H1 (cell line): ENCODE results near the gene PDHB. TPM values are rescaled to one million over a fixed set of nuclear protein-coding genes. Genes with fewer than 3 reads are reported as not detected.

Source experiments
- CTCF ChIA-PET: fragments of 300-600 bp; sonication (Branson Sonifier 250); formaldehyde crosslinking; loops from one replicate; lab custom pipeline; 2021; ENCODE audit not compliant: partially characterized antibody; lab: Charles Lee
- POLR2A ChIA-PET: fragments of 300-600 bp; sonication (Branson Sonifier 250); formaldehyde crosslinking; loops from one replicate; lab custom pipeline; 2021; ENCODE audit warnings: inconsistent platforms; ENCODE audit not compliant: partially characterized antibody; lab: Charles Lee
- DNase-seq, 2 experiments: peaks; one replicate each; pipeline versions ENCODE4 v3.0.0 to v3.0.0-alpha.2; 2010 to 2022; ENCODE audit warnings: low spot score in 2 of 2, low read depth in 1 of 2, mixed read lengths in 1 of 2
- FAIRE-seq: peaks from 2 replicates; lab custom pipeline; 2011; peaks lifted over from hg19 to GRCh38; lab: Jason Lieb, UNC
- H2AFZ ChIP-seq: 2 replicates; pipeline ENCODE4 v1.8.1; 2012; ENCODE audit warnings: low read length, inconsistent platforms
- H2AK5ac ChIP-seq: 2 replicates; pipeline ENCODE4 v1.6.1; 2013; ENCODE audit warnings: low read depth, low read length
- H2BK120ac ChIP-seq: replicated peaks from 2 replicates; pipeline ENCODE3; 2013; ENCODE audit warnings: low read depth, low read length, inconsistent platforms
- H2BK12ac ChIP-seq: 2 replicates; pipeline ENCODE4 v1.6.1; 2013; ENCODE audit warnings: low read depth, low read length
- H2BK15ac ChIP-seq: 2 replicates; pipeline ENCODE4 v1.6.1; 2013; ENCODE audit warnings: low read length
- H2BK20ac ChIP-seq: 2 replicates; pipeline ENCODE4 v1.6.1; 2013; ENCODE audit warnings: low read length
- H2BK5ac ChIP-seq: 2 replicates; pipeline ENCODE4 v1.6.1; 2013; ENCODE audit warnings: low read depth, low read length
- H3K14ac ChIP-seq: 2 replicates; pipeline ENCODE4 v1.6.1; 2013; ENCODE audit warnings: inconsistent platforms; ENCODE audit not compliant: insufficient read length
- H3K18ac ChIP-seq: 2 replicates; pipeline ENCODE4 v1.6.1; 2013; ENCODE audit warnings: low read length; ENCODE audit errors: extremely low read depth
- H3K23ac ChIP-seq: 2 replicates; pipeline ENCODE4 v1.6.1; 2013; ENCODE audit warnings: inconsistent platforms; ENCODE audit not compliant: insufficient read length
- H3K23me2 ChIP-seq: 2 replicates; pipeline ENCODE4 v1.6.1; 2013; ENCODE audit warnings: low read depth, low read length
- H3K27ac ChIP-seq: 2 replicates; pipeline ENCODE4 v1.6.1; 2011; ENCODE audit warnings: low read depth, low read length, inconsistent platforms
- H3K27me3 ChIP-seq, 4 experiments: replicated peaks in 1 of 4; 1 replicate in 1 of 4; 2 replicates in 3 of 4; pipeline versions ENCODE4 v1.6.1 to v1.8.1; 2011 to 2013; ENCODE audit warnings: low read length in 3 of 4, mild to moderate bottlenecking in 3 of 4, inconsistent platforms in 2 of 4, mixed read lengths in 2 of 4, moderate library complexity in 1 of 4; ENCODE audit not compliant: control insufficient read depth in 3 of 4, insufficient read depth in 3 of 4; ENCODE audit errors: extremely low read depth in 1 of 4
- H3K36me3 ChIP-seq, 4 experiments: 2 replicates each; pipeline versions ENCODE4 v1.6.1 to v1.8.1; 2011 to 2013; ENCODE audit warnings: mild to moderate bottlenecking in 4 of 4, low read length in 3 of 4, moderate library complexity in 2 of 4, control low read depth in 1 of 4, inconsistent platforms in 1 of 4; ENCODE audit not compliant: insufficient read depth in 4 of 4, control insufficient read depth in 2 of 4
- H3K4ac ChIP-seq: replicated peaks from 2 replicates; pipeline ENCODE3; 2013; ENCODE audit warnings: low read length, low read depth, mixed read lengths, inconsistent platforms; ENCODE audit not compliant: insufficient read length
- H3K4me1 ChIP-seq, 4 experiments: replicated peaks in 1 of 4; 1 replicate in 1 of 4; 2 replicates in 3 of 4; pipeline versions ENCODE4 v1.6.1 to v1.8.1; 2011 to 2013; ENCODE audit warnings: low read length in 3 of 4, inconsistent platforms in 2 of 4, mixed read lengths in 1 of 4; ENCODE audit not compliant: insufficient read depth in 4 of 4, control insufficient read depth in 3 of 4
- H3K4me2 ChIP-seq, 2 experiments: 2 replicates each; pipeline versions ENCODE4 v1.6.1 to v1.8.1; 2011 to 2013; ENCODE audit warnings: low read depth in 2 of 2, low read length in 2 of 2, control low read depth in 1 of 2, inconsistent platforms in 1 of 2, mild to moderate bottlenecking in 1 of 2; ENCODE audit not compliant: insufficient read depth in 1 of 2
- H3K4me3 ChIP-seq, 4 experiments: fragments of 200-600, 300-600 bp in 1 of 4; sonication (generic), shearing (Covaris generic), sonication (Bioruptor Twin) in 1 of 4; 2 replicates each; pipeline versions ENCODE4 v1.5.1 to v1.8.1; 2011 to 2016; ENCODE audit warnings: low read length in 4 of 4, low read depth in 3 of 4, control low read depth in 2 of 4, inconsistent platforms in 2 of 4, mild to moderate bottlenecking in 2 of 4, mixed read lengths in 1 of 4, moderate library complexity in 1 of 4; ENCODE audit not compliant: insufficient read depth in 2 of 4; ENCODE audit errors: extremely low read depth in 1 of 4
- H3K56ac ChIP-seq: replicated peaks from 2 replicates; pipeline ENCODE3; 2013; ENCODE audit warnings: low read depth, mild to moderate bottlenecking, mixed read lengths, low read length, inconsistent platforms; ENCODE audit not compliant: insufficient read length
- H3K79me1 ChIP-seq: 2 replicates; pipeline ENCODE4 v1.6.1; 2013; ENCODE audit warnings: low read depth, low read length, control low read depth
- H3K79me2 ChIP-seq, 2 experiments: 2 replicates each; pipeline versions ENCODE4 v1.6.1 to v1.8.1; 2012 to 2013; ENCODE audit warnings: low read length in 2 of 2, mild to moderate bottlenecking in 2 of 2, inconsistent platforms in 1 of 2; ENCODE audit not compliant: insufficient read depth in 2 of 2, control insufficient read depth in 1 of 2
- H3K9ac ChIP-seq, 4 experiments: replicated peaks in 1 of 4; 1 replicate in 1 of 4; 2 replicates in 3 of 4; pipeline versions ENCODE4 v1.6.1 to v1.8.1; 2011 to 2013; ENCODE audit warnings: low read depth in 3 of 4, low read length in 3 of 4, control low read depth in 2 of 4, mild to moderate bottlenecking in 2 of 4, moderate library complexity in 2 of 4, inconsistent platforms in 1 of 4; ENCODE audit errors: extremely low read depth in 1 of 4
- H3K9me3 ChIP-seq, 2 experiments: 2 replicates each; pipeline versions ENCODE4 v1.6.1 to v1.8.1; 2012 to 2013; ENCODE audit warnings: mild to moderate bottlenecking in 2 of 2, moderate library complexity in 2 of 2, control low read depth in 1 of 2, inconsistent platforms in 1 of 2, low read depth in 1 of 2, low read length in 1 of 2, mixed read lengths in 1 of 2; ENCODE audit not compliant: insufficient read depth in 2 of 2
- H4K20me1 ChIP-seq, 2 experiments: replicated peaks in 1 of 2; 2 replicates each; pipeline versions ENCODE3 to v1.8.1; 2011 to 2013; ENCODE audit warnings: inconsistent platforms in 2 of 2, low read length in 2 of 2, mild to moderate bottlenecking in 1 of 2; ENCODE audit not compliant: insufficient read depth in 2 of 2, control insufficient read depth in 1 of 2
- H4K5ac ChIP-seq: 2 replicates; pipeline ENCODE4 v1.6.1; 2013; ENCODE audit warnings: low read length, low read depth, mixed read lengths, inconsistent platforms; ENCODE audit not compliant: insufficient read length
- H4K8ac ChIP-seq: 2 replicates; pipeline ENCODE4 v1.8.0; 2013; ENCODE audit warnings: mild to moderate bottlenecking, moderate library complexity, low read length, inconsistent platforms; ENCODE audit not compliant: insufficient read depth; ENCODE audit errors: extremely low read depth
- H4K91ac ChIP-seq: replicated peaks from 2 replicates; pipeline ENCODE3; 2013; ENCODE audit warnings: low read length, mixed read lengths, inconsistent platforms; ENCODE audit not compliant: insufficient read length
- EP300 ChIP-seq, 2 experiments: IDR thresholded peaks; 1 replicate in 1 of 2; 2 replicates in 1 of 2; pipeline ENCODE4 v1.6.1; 2011 to 2012; ENCODE audit warnings: low read depth in 2 of 2, low read length in 2 of 2, mild to moderate bottlenecking in 2 of 2, borderline replicate concordance in 1 of 2, inconsistent platforms in 1 of 2, moderate library complexity in 1 of 2
- EZH2 ChIP-seq: fragments of 200-600 bp; sonication (generic); IDR thresholded peaks from 2 replicates; pipeline ENCODE4 v1.7.1; 2012; ENCODE audit warnings: low read depth, mild to moderate bottlenecking, moderate library complexity, low read length, inconsistent platforms; ENCODE audit not compliant: severe bottlenecking
- FOSL1 ChIP-seq: IDR thresholded peaks from 2 replicates; pipeline ENCODE4 v1.6.1; 2011; ENCODE audit warnings: mild to moderate bottlenecking, low read depth, low read length, moderate library complexity; ENCODE audit not compliant: insufficient read depth
- HDAC6 ChIP-seq: IDR thresholded peaks from one replicate; pipeline ENCODE4 v1.7.1; 2012; ENCODE audit warnings: low read depth, mild to moderate bottlenecking, inconsistent platforms, low read length, moderate library complexity
- PHF8 ChIP-seq: fragments of 200-600 bp; sonication (generic); conservative IDR thresholded peaks from 2 replicates; pipeline ENCODE4 v1.7.1; 2012; ENCODE audit warnings: low read depth, mild to moderate bottlenecking, inconsistent platforms, low read length, moderate library complexity
- RNF2 ChIP-seq: fragments of 200-900, 300-1000 bp; sonication (generic); IDR thresholded peaks from 2 replicates; pipeline ENCODE4 v1.7.1; 2016; ENCODE audit warnings: borderline replicate concordance, low read depth, mild to moderate bottlenecking, antibody characterized with exemption, low read length; ENCODE audit not compliant: poor library complexity, severe bottlenecking; ENCODE audit errors: missing control alignments
- SIRT6 ChIP-seq: IDR thresholded peaks from one replicate; pipeline ENCODE4 v1.7.1; 2012; ENCODE audit warnings: low read length, inconsistent platforms
- SIX5 ChIP-seq: IDR thresholded peaks from 2 replicates; pipeline ENCODE4 v1.6.1; 2011; ENCODE audit warnings: mild to moderate bottlenecking, low read depth, low read length
- USF2 ChIP-seq: IDR thresholded peaks from 2 replicates; pipeline ENCODE4 v1.6.1; 2011; ENCODE audit warnings: low read length, improper control_type of control experiment
- WGBS, 2 experiments: shearing (Covaris generic) in 1 of 2; methylation state at CpG; one replicate each; pipeline versions ENCODE4 v1.1.6 to v1.1.7; 2013 to 2015; ENCODE audit warnings: low lambda C conversion rate in 2 of 2, mixed read lengths in 2 of 2, inconsistent platforms in 1 of 2, low coverage in 1 of 2, missing lambda C conversion rate in 1 of 2; ENCODE audit not compliant: insufficient replicate concordance in 2 of 2, insufficient coverage in 1 of 2, insufficient read length in 1 of 2; ENCODE audit errors: extremely low coverage in 1 of 2, missing lambda C conversion rate in 1 of 2; 5-methylcytosine and 5-hydroxymethylcytosine counted together
- polyA plus RNA-seq, 7 experiments: library from polyadenylated mRNA; depleted of rRNA in 3 of 7; stranded (reverse) in 5 of 7; unstranded in 2 of 7; fragments of >200 nt in 5 of 7; fragments of 200-250 nt in 2 of 7; gene quantifications; 1 replicate in 5 of 7; 2 replicates in 1 of 7; 4 replicates in 1 of 7; pipeline versions ENCODE4 v1.2.1 to v1.2.3, GENCODE V29; 2011 to 2013; ENCODE audit warnings: missing spikeins in 2 of 7, mixed read lengths in 2 of 7
- total RNA-seq: library from RNA; stranded (reverse); fragmentation: NEBNext Ultra II Directional; extraction: Animal tissue kit (Norgen Biotek cat#: 25700); gene quantifications from 2 replicates; pipeline ENCODE4 v1.2.1, GENCODE V29; 2021

The PDHB gene
- total and polyA plus RNA-seq, 2 of the 8 experiments (the other 6 are each of a cell fraction or from before 2014, with no cell fraction given): 90.4 to 140 TPM

- Histone ChIP-seq H3K9ac (no peak overlapping the region), H4K5ac (no peak overlapping the region), H2AFZ (no peak overlapping the region), H3K27me3 (no peaks in the 10 kb centered on the region), H2AK5ac (no peak overlapping the region), H3K9me3 (no peaks in the 10 kb centered on the region), H3K56ac (no peak overlapping the region), H3K36me3 (no peaks in the 10 kb centered on the region), H3K79me1 (no peaks in the 10 kb centered on the region), H4K91ac (no peak overlapping the region), H2BK15ac (no peak overlapping the region), H3K18ac (no peak overlapping the region), H3K14ac (no peak overlapping the region), H3K4me1 (peaks cover 2 to 13% (median 10%) of the 10 kb centered on the region in 4 experiments; a peak in 5 of 7 replicates), H3K79me2 (no peaks in the 10 kb centered on the region), H3K4me3 (no peak overlapping the region), H2BK120ac (no peak overlapping the region), H4K20me1 (no peaks in the 10 kb centered on the region), H3K23me2 (no peaks in the 10 kb centered on the region), H3K4ac (no peak overlapping the region), H2BK5ac (no peak overlapping the region), H3K23ac (no peak overlapping the region), H2BK12ac (no peak overlapping the region), H3K27ac (no peak overlapping the region), H3K4me2 (no peak overlapping the region), H4K8ac (no peak overlapping the region), H2BK20ac (no peak overlapping the region)
- DNase-seq: no peak
- no peak for FAIRE-seq
- CTCF ChIA-PET: interaction anchor here (0.8 to 1.1 kb wide), 2 partner anchors 30 to 104 kb away, joined by 3 to 5 read pairs; no protein-coding TSS in a partner anchor
- POLR2A ChIA-PET: interaction anchor here (0.6 to 0.8 kb wide), 2 partner anchors 10 to 66 kb away, joined by 3 read pairs; no protein-coding TSS in a partner anchor
- WGBS, 2 experiments: 83% methylated on average over 3 of the region's 3 CpGs; no CpG with 5 or more reads in 1 of the 2 experiments
- TF ChIP-seq USF2 (no peak), FOSL1 (no peak), RNF2 (no peak), HDAC6 (no peak), EZH2 (no peak), SIX5 (no peak), PHF8 (no peak), EP300 (IDR thresholded peaks at IDR 0.05; ENCODE audit: borderline replicate concordance in 1 of 2, low read depth in 2 of 2, low read length in 2 of 2) (no peak), SIRT6 (no peak)
These were observed 42.3 kb downstream of the PDHB start for GRCh38 chr3:58391156-58391865.
